HG03575 (cell line): ENCODE data around the gene HRH1.
"Not testable (repeated sequence)": the region's sequence is repeated elsewhere in the genome, so short reads cannot be mapped to it uniquely, and the experiment has no call there.

Experiments used
- ATAC-seq: cut with Tn5 transposase; IDR thresholded peaks from one replicate; pipeline ENCODE4 v1.9.1; 2021; ENCODE audit not compliant: unreplicated experiment, insufficient number of reproducible peaks, low FRiP score; ENCODE audit errors: extremely low read depth

HRH1 gene

GRCh38 chr3:11154036-11154952, at the start of gene HRH1:
Gene HRH1 (plus strand): TSS chr3:11154493. CDS start chr3:11259038, 104,545 bp downstream.
- ATAC-seq = no peak

GRCh38 chr3:11113316-11113715, 41.0 kb upstream of the HRH1 start:
- not testable (repeated sequence) for ATAC-seq

GRCh38 chr3:11115548-11115947, 38.7 kb upstream of the HRH1 start:
- no peak for ATAC-seq

GRCh38 chr3:11116336-11117059, 37.8 kb upstream of the HRH1 start:
- ATAC-seq = no peak

GRCh38 chr3:11117591-11117990, 36.7 kb upstream of the HRH1 start:
- ATAC-seq = no peak

- no peak for ATAC-seq
These were observed 36.1 kb upstream of the HRH1 start for GRCh38 chr3:11118181-11118682.

GRCh38 chr3:11120091-11120805, 34.0 kb upstream of the HRH1 start:
- ATAC-seq = no peak

- ATAC-seq = no peak
These were observed 27.6 kb upstream of the HRH1 start for GRCh38 chr3:11126653-11127052.

- no peak for ATAC-seq
These were observed 25.3 kb upstream of the HRH1 start for GRCh38 chr3:11128682-11129632.

- ATAC-seq = no peak
These were observed 23.9 kb upstream of the HRH1 start for GRCh38 chr3:11130385-11130784.

- no peak for ATAC-seq
These were observed 22.9 kb upstream of the HRH1 start for GRCh38 chr3:11131371-11131770.

- not testable (repeated sequence) for ATAC-seq
These were observed 22.4 kb upstream of the HRH1 start for GRCh38 chr3:11131886-11132285.

GRCh38 chr3:11132861-11133260, 21.4 kb upstream of the HRH1 start:
- ATAC-seq = no peak

- no peak for ATAC-seq
These were observed 19.5 kb upstream of the HRH1 start for GRCh38 chr3:11134794-11135193.

GRCh38 chr3:11136116-11136515, 18.2 kb upstream of the HRH1 start:
- no peak for ATAC-seq

- no peak for ATAC-seq
These were observed 17.3 kb upstream of the HRH1 start for GRCh38 chr3:11136830-11137626.

- ATAC-seq = no peak
These were observed 16.7 kb upstream of the HRH1 start for GRCh38 chr3:11137627-11137959.

GRCh38 chr3:11138371-11138770, 15.9 kb upstream of the HRH1 start:
- ATAC-seq = no peak
